Endothelial cell of umbilical vein (primary cell): ENCODE measurements around the gene RNASE13. TPM values are rescaled to one million over a fixed set of nuclear protein-coding genes. Genes with fewer than 3 reads are reported as not detected.

Experiments used
- BruUV-seq: library from RNA; stranded (reverse); fragments of 400-500 nt; replicated peaks from 2 replicates; lab custom pipeline; 2021; lab: Mats Ljungman, UMichigan
- CTCF ChIA-PET: fragments of 300-600, 350-600 bp; sonication (Branson Sonifier 250); formaldehyde crosslinking; loops from one replicate; lab custom pipeline; 2021; ENCODE audit warnings: antibody characterized with exemption, inconsistent platforms; lab: Charles Lee
- POLR2A ChIA-PET: fragments of 300-600, 350-600 bp; sonication (Branson Sonifier 250); formaldehyde crosslinking; loops from one replicate; lab custom pipeline; 2021; ENCODE audit warnings: antibody characterized with exemption, inconsistent platforms; lab: Charles Lee
- DNase-seq: peaks from one replicate; pipeline ENCODE4 v3.0.0-alpha.2; 2011; ENCODE audit warnings: low read depth, low spot score
- FAIRE-seq: peaks from 2 replicates; lab custom pipeline; 2011; peaks lifted over from hg19 to GRCh38; lab: Jason Lieb, UNC
- H2AFZ ChIP-seq: 2 replicates; pipeline ENCODE4 v1.6.0; 2012; ENCODE audit warnings: low read depth, low read length, control low read depth, inconsistent platforms
- H3K27ac ChIP-seq: 2 replicates; pipeline ENCODE4 v1.5.1; 2011; ENCODE audit warnings: low read depth, mild to moderate bottlenecking, control low read depth, low read length, moderate library complexity; ENCODE audit not compliant: insufficient read depth
- H3K27me3 ChIP-seq, 2 experiments: 2 replicates each; pipeline versions ENCODE4 v1.6.0 to v1.6.1; 2011; ENCODE audit warnings: low read length in 2 of 2, mixed read lengths in 1 of 2; ENCODE audit not compliant: control insufficient read depth in 2 of 2, insufficient read depth in 2 of 2
- H3K36me3 ChIP-seq, 2 experiments: 2 replicates in 1 of 2; 3 replicates in 1 of 2; pipeline ENCODE4 v1.5.1; 2011; ENCODE audit warnings: low read length in 2 of 2, mild to moderate bottlenecking in 1 of 2, moderate library complexity in 1 of 2; ENCODE audit not compliant: control insufficient read depth in 2 of 2, insufficient read depth in 2 of 2; ENCODE audit errors: extremely low read depth in 1 of 2
- H3K4me1 ChIP-seq: 3 replicates; pipeline ENCODE4 v1.5.1; 2011; ENCODE audit warnings: mild to moderate bottlenecking, low read length; ENCODE audit not compliant: control insufficient read depth, insufficient read depth; ENCODE audit errors: extremely low read depth
- H3K4me2 ChIP-seq: 2 replicates; pipeline ENCODE4 v1.6.1; 2011; ENCODE audit warnings: low read length, control low read depth, mixed read lengths; ENCODE audit not compliant: insufficient read depth
- H3K4me3 ChIP-seq, 3 experiments: fragments of 200-600 bp in 1 of 3; sonication (generic), shearing (Covaris generic) in 1 of 3; replicated peaks in 1 of 3; 2 replicates each; pipeline ENCODE4 v1.5.1; 2011 to 2016; ENCODE audit warnings: control low read depth in 3 of 3, low read length in 3 of 3, mild to moderate bottlenecking in 2 of 3, inconsistent platforms in 1 of 3, low read depth in 1 of 3, moderate library complexity in 1 of 3; ENCODE audit not compliant: insufficient read depth in 1 of 3
- H3K79me2 ChIP-seq: 2 replicates; pipeline ENCODE4 v1.6.0; 2012; ENCODE audit warnings: low read length, inconsistent platforms; ENCODE audit not compliant: control insufficient read depth, insufficient read depth
- H3K9ac ChIP-seq: replicated peaks from 2 replicates; pipeline ENCODE3; 2011; ENCODE audit warnings: low read length, control low read depth; ENCODE audit not compliant: insufficient read depth; ENCODE audit errors: extremely low read depth
- H3K9me1 ChIP-seq: replicated peaks from 3 replicates; pipeline ENCODE4 v1.6.0; 2011; ENCODE audit warnings: mild to moderate bottlenecking, low read length; ENCODE audit not compliant: control insufficient read depth, insufficient read depth; ENCODE audit errors: extremely low read depth
- H3K9me3 ChIP-seq: replicated peaks from 2 replicates; pipeline ENCODE4 v1.5.1; 2012; ENCODE audit warnings: low read length, inconsistent platforms; ENCODE audit not compliant: control insufficient read depth, insufficient read depth
- H4K20me1 ChIP-seq: replicated peaks from 2 replicates; pipeline ENCODE3; 2011; ENCODE audit warnings: mild to moderate bottlenecking, low read length; ENCODE audit not compliant: control insufficient read depth, insufficient read depth; ENCODE audit errors: extremely low read depth
- CTCF ChIP-seq, 2 donors: IDR thresholded peaks; 1 replicate in 1 of 2; 2 replicates in 1 of 2; pipeline ENCODE4 v1.5.1; 2011; ENCODE audit warnings: low read length in 2 of 2, mild to moderate bottlenecking in 2 of 2, moderate library complexity in 2 of 2, control low read depth in 1 of 2, inconsistent platforms in 1 of 2, low read depth in 1 of 2; ENCODE audit not compliant: insufficient read depth in 1 of 2; ENCODE audit errors: extremely low read depth in 1 of 2
- EZH2 ChIP-seq: IDR thresholded peaks from 2 replicates; pipeline ENCODE4 v1.6.1; 2012; ENCODE audit warnings: borderline replicate concordance, low read depth, mild to moderate bottlenecking, moderate library complexity, low read length, inconsistent platforms; ENCODE audit not compliant: severe bottlenecking
- FOS ChIP-seq: IDR thresholded peaks from 2 replicates; pipeline ENCODE4 v1.6.1; 2011; ENCODE audit warnings: mild to moderate bottlenecking, low read length, moderate library complexity, borderline replicate concordance; ENCODE audit not compliant: insufficient read depth
- GATA2 ChIP-seq: IDR thresholded peaks from 2 replicates; pipeline ENCODE4 v1.7.0; 2011; ENCODE audit warnings: low read depth, mild to moderate bottlenecking, moderate library complexity, mixed read lengths, low read length; ENCODE audit not compliant: insufficient read length, insufficient read depth
- JUN ChIP-seq: IDR thresholded peaks from 2 replicates; pipeline ENCODE4 v1.6.1; 2011; ENCODE audit warnings: borderline replicate concordance, low read depth; ENCODE audit not compliant: insufficient read length, insufficient read depth
- MAX ChIP-seq: IDR thresholded peaks from 2 replicates; pipeline ENCODE4 v1.6.1; 2011; ENCODE audit not compliant: insufficient read depth, insufficient read length
- MYC ChIP-seq: IDR thresholded peaks from one replicate; pipeline ENCODE4 v1.6.1; 2011; ENCODE audit warnings: mild to moderate bottlenecking, low read depth, low read length
- POLR2A ChIP-seq: IDR thresholded peaks from 2 replicates; pipeline ENCODE4 v1.6.1; 2012; ENCODE audit warnings: low read depth, mild to moderate bottlenecking, control low read depth, low read length
- POLR2AphosphoS5 ChIP-seq: IDR thresholded peaks from 2 replicates; pipeline ENCODE4 v1.6.1; 2012; ENCODE audit warnings: low read depth, mild to moderate bottlenecking, control low read depth, low read length, moderate library complexity; ENCODE audit not compliant: insufficient read depth
- dilution Hi-C: fragments of 300-500 bp; cut with MboI; formaldehyde crosslinking; loops from one replicate; pipeline ENCODE4 v1.15.0; 2019; ENCODE audit warnings: low sequenced_read_pairs; ENCODE audit not compliant: extremely low pct_ligation_motif_present
- intact Hi-C: fragments of 100-400 bp; cut with micrococcal nuclease; formaldehyde crosslinking; loops from one replicate; pipeline ENCODE4 v1.10.0; 2022
- polyA plus RNA-seq, 4 experiments: library from polyadenylated mRNA; depleted of rRNA in 3 of 4; stranded (reverse) in 3 of 4; unstranded in 1 of 4; fragments of >200 nt; gene quantifications; 2 replicates each; pipeline versions ENCODE4 v1.2.1 to v1.2.3, GENCODE V29; 2011 to 2012; ENCODE audit warnings: missing spikeins in 1 of 4
- total RNA-seq: library from RNA; stranded (reverse); gene quantifications from 2 replicates; pipeline ENCODE4 v1.2.3, GENCODE V29; 2021

The RNASE13 gene
- total and polyA plus RNA-seq, 2 donors (not counting 3 experiments of a cell fraction or from before 2014, with no cell fraction given), result not detected

- no peak overlapping the region for H3K27ac ChIP-seq
- no peaks in the 10 kb centered on the region for H3K9me1 ChIP-seq
- intact Hi-C loops (no loop called here), dilution Hi-C loops (no loop called here)
- no TSS peak for BruUV-seq
- TF ChIP-seq MAX, result no peak
- TF ChIP-seq EZH2, result no peak
- TF ChIP-seq POLR2AphosphoS5, result no peak
- TF ChIP-seq MYC, result no peak
- TF ChIP-seq FOS, result no peak
- TF ChIP-seq GATA2, result no peak
- TF ChIP-seq CTCF (IDR thresholded peaks at IDR 0.05; ENCODE audit: extremely low read depth in 1 of 2, insufficient read depth in 1 of 2, low read depth in 1 of 2, low read length in 2 of 2), result no peak
- TF ChIP-seq POLR2A, result no peak
- TF ChIP-seq JUN, result no peak
- H3K36me3 ChIP-seq, result peaks cover 0 to 4% of the 10 kb centered on the region in 2 experiments
- no peaks in the 10 kb centered on the region for H3K79me2 ChIP-seq
- no peak overlapping the region for H2AFZ ChIP-seq
- peaks cover 10% of the 10 kb centered on the region for H3K4me1 ChIP-seq
- no peak for DNase-seq
- no peak overlapping the region for H3K4me3 ChIP-seq
- POLR2A ChIA-PET, result interaction anchor here (1.9 kb wide), 1 partner anchor 32 kb away, joined by 4 read pairs; no protein-coding TSS in a partner anchor
- no peak overlapping the region for H3K4me2 ChIP-seq
- peaks cover 14 to 27% of the 10 kb centered on the region in 2 experiments for H3K27me3 ChIP-seq
- CTCF ChIA-PET, result interaction anchor here (1.0 to 3.4 kb wide), 5 partner anchors 20 to 58 kb away, joined by 3 to 49 read pairs (median 33); no protein-coding TSS in a partner anchor
- H3K9me3 ChIP-seq, result no peaks in the 10 kb centered on the region
- no peak for FAIRE-seq
- H3K9ac ChIP-seq, result no peak overlapping the region
- no peaks in the 10 kb centered on the region for H4K20me1 ChIP-seq
These were observed 38.3 kb upstream of the RNASE13 start for GRCh38 chr14:21072781-21073339.
